ENCODE results near the gene BMPR1A. TPM values are rescaled to one million over a fixed set of nuclear protein-coding genes. Genes with fewer than 3 reads are reported as not detected.
"Not testable (repeated sequence)": the region's sequence is repeated elsewhere in the genome, so short reads cannot be mapped to it uniquely, and the experiment has no call there.

The BMPR1A gene
- total and polyA plus RNA-seq, 3 experiments from 2014 or later = 6.4 to 21.9 (median 20.9) TPM

DNA sequence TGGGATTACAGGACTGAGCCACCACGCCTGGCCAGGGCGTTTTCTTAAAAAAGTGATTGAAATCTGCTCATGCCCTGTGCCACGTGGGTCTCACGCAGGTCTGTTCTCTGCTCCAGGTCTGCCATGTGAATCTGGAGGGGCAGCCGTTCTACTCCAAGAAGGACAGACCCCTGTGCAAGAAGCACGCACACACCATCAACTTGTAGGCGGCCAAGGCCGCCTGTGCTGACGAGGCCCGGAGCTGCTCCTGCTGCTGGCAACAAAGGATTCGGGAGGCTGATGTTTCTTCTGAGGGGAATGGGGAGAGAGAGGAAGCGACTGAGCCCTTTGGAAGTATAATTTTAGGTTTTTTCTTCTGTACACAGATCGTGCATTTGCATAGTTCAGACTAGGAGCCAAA lies 23.6 kb upstream of the BMPR1A start:
- no peaks in the 10 kb centered on the region for H3K9me3 ChIP-seq (ENCODE audit: low read length)
- no peak for DNase-seq
- ChIA-PET POLR2A (no interaction called here), CTCF (no interaction called here)
- Mint-ChIP-seq H3K4me3 (no peak overlapping the region), H3K27me3 (peaks cover 8 to 10% of the 10 kb centered on the region in 2 donors), H3K36me3 (no peaks in the 10 kb centered on the region), H3K9me3 (no peaks in the 10 kb centered on the region), H3K4me1 (no peaks in the 10 kb centered on the region), H3K27ac (no peak overlapping the region)
- no peak overlapping the region for H3K27ac ChIP-seq (ENCODE audit: low read depth, low read length)
- no peaks in the 10 kb centered on the region for H3K4me1 ChIP-seq (ENCODE audit: insufficient read depth, low read length)
- no peaks in the 10 kb centered on the region for H3K36me3 ChIP-seq (ENCODE audit: insufficient read depth, low read length)
- H3K27me3 ChIP-seq (ENCODE audit: insufficient read depth, low read length, poor library complexity, severe bottlenecking) = no peaks in the 10 kb centered on the region
- H3K4me3 ChIP-seq (ENCODE audit: low read length) = no peak overlapping the region

- no peak overlapping the region for H3K4me3 ChIP-seq (ENCODE audit: low read length)
- H3K27me3 ChIP-seq (ENCODE audit: insufficient read depth, low read length, poor library complexity, severe bottlenecking) = no peaks in the 10 kb centered on the region
- Mint-ChIP-seq H3K4me3 (no peak overlapping the region), H3K27ac (no peak overlapping the region), H3K9me3 (no peaks in the 10 kb centered on the region), H3K36me3 (no peaks in the 10 kb centered on the region), H3K27me3 (peaks cover 4 to 6% of the 10 kb centered on the region in 2 donors), H3K4me1 (no peaks in the 10 kb centered on the region)
- POLR2A ChIA-PET = no interaction called here
- CTCF ChIA-PET = no interaction called here
- H3K27ac ChIP-seq (ENCODE audit: low read depth, low read length) = no peak overlapping the region
- no peaks in the 10 kb centered on the region for H3K4me1 ChIP-seq (ENCODE audit: insufficient read depth, low read length)
- no peaks in the 10 kb centered on the region for H3K36me3 ChIP-seq (ENCODE audit: insufficient read depth, low read length)
- no peak for DNase-seq
- H3K9me3 ChIP-seq (ENCODE audit: low read length) = no peaks in the 10 kb centered on the region
These were observed 23.2 kb upstream of the BMPR1A start for GRCh38 chr10:86733260-86733671.

DNA sequence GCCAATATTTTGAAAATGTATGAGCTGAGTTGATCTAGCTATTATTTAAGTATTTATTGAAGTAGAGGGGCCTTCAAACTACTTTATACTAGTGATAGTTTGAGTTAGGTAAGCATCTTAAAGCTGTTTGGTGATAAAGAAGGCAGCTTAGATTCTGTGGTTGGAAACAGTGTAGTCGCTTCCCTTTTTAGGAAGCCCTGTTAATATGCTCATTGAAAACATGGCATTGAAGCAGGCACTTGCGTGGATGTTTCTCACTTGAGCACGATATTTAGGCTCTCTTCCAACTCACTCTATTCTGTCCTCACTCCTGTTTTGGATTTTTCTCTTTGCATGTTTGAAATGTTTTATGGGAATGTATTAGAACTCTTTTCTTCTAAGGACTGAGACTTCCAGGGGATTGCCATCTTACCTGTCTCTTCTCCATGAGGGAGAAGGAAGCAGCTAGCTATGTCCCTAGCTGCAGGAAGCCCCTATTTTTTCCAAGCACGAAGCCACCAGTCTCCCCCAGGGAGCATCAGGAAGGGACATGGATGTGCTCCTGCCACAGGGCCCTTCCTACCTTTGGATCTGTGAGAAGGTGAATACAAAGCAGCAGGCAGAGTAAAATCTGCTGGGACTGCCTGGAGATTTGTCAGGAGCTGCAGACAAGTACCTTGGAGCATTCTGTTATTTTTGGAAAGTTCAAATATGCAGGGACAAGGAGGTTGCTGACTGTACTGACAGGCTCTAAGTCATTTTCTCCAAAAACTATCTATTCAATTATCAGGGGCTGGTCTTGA lies 22.0 kb upstream of the BMPR1A start:
- Mint-ChIP-seq H3K4me3 (no peak overlapping the region), H3K27ac (no peak overlapping the region), H3K4me1 (no peaks in the 10 kb centered on the region), H3K9me3 (no peaks in the 10 kb centered on the region), H3K27me3 (peaks cover 5 to 8% of the 10 kb centered on the region in 2 donors), H3K36me3 (no peaks in the 10 kb centered on the region)
- CTCF ChIA-PET = no interaction called here
- no peaks in the 10 kb centered on the region for H3K4me1 ChIP-seq (ENCODE audit: insufficient read depth, low read length)
- POLR2A ChIA-PET = no interaction called here
- H3K36me3 ChIP-seq (ENCODE audit: insufficient read depth, low read length) = no peaks in the 10 kb centered on the region
- no peak for DNase-seq
- H3K27me3 ChIP-seq (ENCODE audit: insufficient read depth, low read length, poor library complexity, severe bottlenecking) = no peaks in the 10 kb centered on the region
- no peak overlapping the region for H3K27ac ChIP-seq (ENCODE audit: low read depth, low read length)
- H3K9me3 ChIP-seq (ENCODE audit: low read length) = no peaks in the 10 kb centered on the region
- H3K4me3 ChIP-seq (ENCODE audit: low read length) = no peak overlapping the region

DNA sequence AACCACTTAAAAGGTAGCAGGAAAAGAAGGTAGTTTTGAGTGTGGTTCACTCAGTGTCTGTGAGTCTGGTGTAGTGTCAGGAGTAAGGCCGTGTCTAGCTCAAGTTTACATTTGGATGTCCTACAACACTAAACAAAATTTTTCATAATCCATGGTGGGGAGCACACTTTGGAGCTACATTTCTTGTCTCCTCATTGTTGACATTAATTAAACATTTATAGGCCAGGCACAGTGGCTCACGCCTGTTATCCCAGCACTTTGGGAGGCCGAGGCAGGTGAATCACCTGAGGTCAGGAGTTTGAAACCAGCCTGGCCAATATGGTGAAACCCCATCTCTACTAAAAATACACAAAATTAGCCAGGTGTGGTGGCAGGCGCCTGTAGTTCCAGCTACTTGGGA lies 21.1 kb upstream of the BMPR1A start:
- DNase-seq; H3K9me3 Mint-ChIP-seq; POLR2A ChIA-PET; H3K27me3 ChIP-seq (ENCODE audit: insufficient read depth, low read length, poor library complexity, severe bottlenecking); H3K27ac Mint-ChIP-seq; H3K36me3 ChIP-seq (ENCODE audit: insufficient read depth, low read length); H3K27ac ChIP-seq (ENCODE audit: low read depth, low read length); H3K4me1 Mint-ChIP-seq; H3K4me1 ChIP-seq (ENCODE audit: insufficient read depth, low read length); H3K27me3 Mint-ChIP-seq; H3K9me3 ChIP-seq (ENCODE audit: low read length); H3K36me3 Mint-ChIP-seq; H3K4me3 ChIP-seq (ENCODE audit: low read length); H3K4me3 Mint-ChIP-seq: not testable (repeated sequence)
- CTCF ChIA-PET = interaction anchor here (0.7 kb wide), 1 partner anchor 32 kb away, joined by 4 read pairs; no protein-coding TSS in a partner anchor

DNA sequence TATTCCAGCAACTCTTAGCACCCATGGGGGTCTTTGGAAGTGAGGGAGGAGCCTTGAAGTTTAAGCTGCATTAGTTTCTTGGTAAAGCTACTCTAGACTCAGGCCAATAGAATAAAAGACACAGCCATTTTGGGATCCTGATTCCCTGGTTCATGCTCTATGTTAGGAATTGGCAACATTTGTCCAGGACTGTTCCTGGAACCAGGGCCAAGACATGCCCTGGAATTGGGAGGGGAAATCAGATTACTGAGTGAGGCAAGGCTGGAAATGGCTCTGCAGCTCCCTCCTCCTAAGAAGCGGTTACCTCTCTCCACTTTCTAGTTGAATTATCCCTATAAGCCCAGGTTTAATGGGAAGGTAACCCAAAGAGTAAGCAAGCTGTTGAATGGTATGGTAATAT lies 14.2 kb upstream of the BMPR1A start:
- no peaks in the 10 kb centered on the region for H3K9me3 Mint-ChIP-seq
- no peaks in the 10 kb centered on the region for H3K27me3 ChIP-seq (ENCODE audit: insufficient read depth, low read length, poor library complexity, severe bottlenecking)
- ChIA-PET CTCF (no interaction called here), POLR2A (no interaction called here)
- no peaks in the 10 kb centered on the region for H3K4me1 ChIP-seq (ENCODE audit: insufficient read depth, low read length)
- H3K36me3 ChIP-seq (ENCODE audit: insufficient read depth, low read length) = no peaks in the 10 kb centered on the region
- H3K27me3 Mint-ChIP-seq = peaks cover 7 to 21% of the 10 kb centered on the region in 2 donors
- no peak overlapping the region for H3K4me3 ChIP-seq (ENCODE audit: low read length)
- H3K4me3 Mint-ChIP-seq = no peak overlapping the region
- DNase-seq = no peak
- no peaks in the 10 kb centered on the region for H3K4me1 Mint-ChIP-seq
- no peaks in the 10 kb centered on the region for H3K9me3 ChIP-seq (ENCODE audit: low read length)
- H3K27ac ChIP-seq (ENCODE audit: low read depth, low read length) = no peak overlapping the region
- no peak overlapping the region for H3K27ac Mint-ChIP-seq
- H3K36me3 Mint-ChIP-seq = no peaks in the 10 kb centered on the region

DNA sequence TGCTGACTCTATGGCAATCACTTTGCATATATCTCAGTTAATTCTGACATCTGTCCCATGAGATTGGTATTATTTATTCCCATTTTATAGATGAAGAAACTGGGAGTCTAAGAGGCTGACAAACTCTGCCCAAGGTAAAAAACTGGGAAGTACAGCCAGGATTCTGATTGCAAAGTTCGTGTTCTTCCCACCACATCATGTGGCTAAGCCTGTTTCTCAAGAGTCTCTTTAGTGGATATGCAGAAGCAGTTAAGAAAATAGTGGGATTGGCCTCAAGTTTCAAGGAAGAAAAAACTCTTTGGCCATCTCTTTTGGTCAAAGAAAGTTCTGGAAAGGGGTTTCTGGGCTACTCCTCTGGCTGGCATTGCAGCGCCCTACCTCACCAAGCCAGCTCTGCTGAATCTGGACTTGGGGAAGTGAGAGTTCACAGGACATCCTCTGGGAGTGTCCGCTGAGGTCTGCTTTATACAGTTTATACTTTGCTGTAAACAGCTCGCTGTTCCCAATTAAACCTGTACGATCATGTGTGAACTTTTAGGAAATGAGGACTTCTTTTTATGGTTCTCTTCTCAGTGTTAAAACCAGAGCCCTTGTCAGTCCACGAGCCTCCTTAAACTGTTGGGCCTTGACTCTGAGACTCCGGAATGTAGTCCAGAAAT lies 12.2 kb upstream of the BMPR1A start:
- H3K4me3 Mint-ChIP-seq = no peak overlapping the region
- no peak for DNase-seq
- POLR2A ChIA-PET = no interaction called here
- H3K9me3 Mint-ChIP-seq = no peaks in the 10 kb centered on the region
- no peak overlapping the region for H3K27ac Mint-ChIP-seq
- no peaks in the 10 kb centered on the region for H3K36me3 Mint-ChIP-seq
- Histone ChIP-seq H3K27ac (ENCODE audit: low read depth, low read length) (no peak overlapping the region), H3K4me1 (ENCODE audit: insufficient read depth, low read length) (no peaks in the 10 kb centered on the region), H3K4me3 (ENCODE audit: low read length) (no peak overlapping the region), H3K27me3 (ENCODE audit: insufficient read depth, low read length, poor library complexity, severe bottlenecking) (no peaks in the 10 kb centered on the region), H3K9me3 (ENCODE audit: low read length) (no peaks in the 10 kb centered on the region), H3K36me3 (ENCODE audit: insufficient read depth, low read length) (no peaks in the 10 kb centered on the region)
- H3K4me1 Mint-ChIP-seq = no peaks in the 10 kb centered on the region
- peaks cover 5 to 21% of the 10 kb centered on the region in 2 donors for H3K27me3 Mint-ChIP-seq
- CTCF ChIA-PET = no interaction called here

DNA sequence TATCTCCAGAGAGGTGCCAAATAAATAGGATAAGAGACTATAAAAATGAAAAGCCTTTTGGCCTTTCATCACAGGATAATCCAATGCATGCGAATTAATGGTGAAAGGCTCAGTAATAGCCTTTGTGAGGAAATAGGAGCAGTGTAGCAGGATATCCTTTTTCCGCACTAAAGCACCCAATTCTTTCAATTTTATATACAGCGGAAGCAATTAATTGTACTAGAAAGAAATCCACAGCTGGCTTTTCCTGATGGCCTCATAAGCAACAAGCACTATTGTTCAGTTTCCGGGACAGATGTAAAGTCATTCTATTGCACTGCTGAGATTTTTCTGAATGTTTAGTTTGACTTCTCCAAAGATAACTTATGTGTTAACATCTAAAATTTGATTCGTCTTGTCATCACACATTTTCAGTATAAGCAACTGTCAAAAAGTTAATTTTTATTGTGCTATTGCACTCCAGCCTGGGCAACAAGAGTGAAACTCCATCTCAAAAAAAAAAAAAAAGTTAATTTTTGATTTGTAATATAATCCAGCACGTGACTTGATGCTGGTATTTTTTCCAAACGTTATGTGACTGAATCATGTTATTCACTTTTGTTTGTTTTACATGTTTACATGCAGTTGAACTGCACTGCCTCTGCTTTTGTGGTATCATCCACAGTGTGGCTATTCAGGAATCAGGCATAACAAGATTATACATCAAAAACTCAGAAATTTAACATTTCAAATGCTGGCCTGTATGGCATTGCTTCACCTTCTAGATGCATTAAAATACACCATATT lies 8.4 kb upstream of the BMPR1A start:
- POLR2A ChIA-PET = no interaction called here
- H3K27ac Mint-ChIP-seq = no peak overlapping the region
- H3K9me3 Mint-ChIP-seq = no peaks in the 10 kb centered on the region
- no peak for DNase-seq
- Histone ChIP-seq H3K27ac (ENCODE audit: low read depth, low read length) (no peak overlapping the region), H3K9me3 (ENCODE audit: low read length) (no peaks in the 10 kb centered on the region), H3K4me1 (ENCODE audit: insufficient read depth, low read length) (no peaks in the 10 kb centered on the region), H3K4me3 (ENCODE audit: low read length) (no peak overlapping the region), H3K27me3 (ENCODE audit: insufficient read depth, low read length, poor library complexity, severe bottlenecking) (no peaks in the 10 kb centered on the region), H3K36me3 (ENCODE audit: insufficient read depth, low read length) (no peaks in the 10 kb centered on the region)
- H3K4me1 Mint-ChIP-seq = peaks cover 0 to 5% (median 0%) of the 10 kb centered on the region in 3 donors
- peaks cover 3 to 10% of the 10 kb centered on the region in 2 donors for H3K27me3 Mint-ChIP-seq
- H3K4me3 Mint-ChIP-seq = no peak overlapping the region
- no peaks in the 10 kb centered on the region for H3K36me3 Mint-ChIP-seq
- CTCF ChIA-PET = no interaction called here

DNA sequence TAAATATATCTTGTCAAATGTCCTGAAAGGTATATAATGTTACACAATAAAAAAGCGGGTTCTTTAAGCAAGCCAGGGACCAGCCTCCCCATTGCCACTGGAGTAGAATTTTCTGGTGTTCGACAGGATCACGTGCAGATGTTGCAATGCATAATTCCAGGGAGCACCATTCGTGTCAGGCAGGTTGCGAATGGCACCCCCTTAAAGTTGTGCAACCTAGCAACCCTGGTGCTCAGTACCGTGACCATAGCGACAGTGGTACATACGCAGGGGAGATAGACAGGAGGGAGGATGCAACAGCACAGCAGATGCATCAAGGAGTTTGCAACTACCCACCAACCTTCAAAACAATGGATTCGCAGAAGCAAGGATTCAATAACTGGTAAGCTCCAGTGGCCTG lies 6.6 kb upstream of the BMPR1A start:
- no peaks in the 10 kb centered on the region for H3K9me3 ChIP-seq (ENCODE audit: low read length)
- DNase-seq = no peak
- no peaks in the 10 kb centered on the region for H3K4me1 ChIP-seq (ENCODE audit: insufficient read depth, low read length)
- no peak overlapping the region for H3K4me3 Mint-ChIP-seq
- H3K4me3 ChIP-seq (ENCODE audit: low read length) = no peak overlapping the region
- H3K27me3 Mint-ChIP-seq = peaks cover 3 to 6% of the 10 kb centered on the region in 2 donors
- H3K9me3 Mint-ChIP-seq = no peaks in the 10 kb centered on the region
- H3K27me3 ChIP-seq (ENCODE audit: insufficient read depth, low read length, poor library complexity, severe bottlenecking) = no peaks in the 10 kb centered on the region
- H3K27ac Mint-ChIP-seq = no peak overlapping the region
- no peaks in the 10 kb centered on the region for H3K36me3 Mint-ChIP-seq
- no peak overlapping the region for H3K27ac ChIP-seq (ENCODE audit: low read depth, low read length)
- POLR2A ChIA-PET = no interaction called here
- CTCF ChIA-PET = no interaction called here
- H3K4me1 Mint-ChIP-seq = peaks cover 0 to 12% (median 4%) of the 10 kb centered on the region in 3 donors
- H3K36me3 ChIP-seq (ENCODE audit: insufficient read depth, low read length) = no peaks in the 10 kb centered on the region

All from CD8-positive, alpha-beta memory T cell (primary cell).